ENCODE data around the gene AFTPH. TPM values are rescaled to one million over a fixed set of nuclear protein-coding genes. Genes with fewer than 3 reads are reported as not detected.

AFTPH gene
- total RNA-seq, 1 experiment from 2014 or later, result 40.5 TPM

GRCh38 chr2:64638502-64639120, 114.5 kb downstream of the AFTPH start:
- H3K36me3 ChIP-seq (ENCODE audit: low read depth), result peaks cover 13% of the 10 kb centered on the region; the same call in 1 of the 2 replicates
- ChIA-PET CTCF (no interaction called here), POLR2A (ENCODE audit: unreplicated experiment) (interaction anchor here (0.7 kb wide), 1 partner anchor 283 kb away, joined by 5 read pairs; no protein-coding TSS in a partner anchor)
- H4K20me1 ChIP-seq (ENCODE audit: insufficient read depth), result peaks cover 14% of the 10 kb centered on the region; the same call in 1 of the 2 replicates
- intact Hi-C loops (cut with micrococcal nuclease; ENCODE audit: unreplicated experiment), result no loop called here
- H3K4me3 ChIP-seq, result no peak overlapping the region
- no TSS peak for BruUV-seq (replicated peaks)
- H3K27ac ChIP-seq, result 0 out of 2 replicates have a peak overlapping the region, but pooled peaks have one; percentile 9
- H3K9me3 ChIP-seq (ENCODE audit: insufficient read depth, low read depth), result no peaks in the 10 kb centered on the region
- H3K79me2 ChIP-seq (ENCODE audit: low read depth), result peaks cover 94% of the 10 kb centered on the region
- no peak for DNase-seq
- no peak overlapping the region for H2AFZ ChIP-seq
- TF ChIP-seq, protein P1, sequence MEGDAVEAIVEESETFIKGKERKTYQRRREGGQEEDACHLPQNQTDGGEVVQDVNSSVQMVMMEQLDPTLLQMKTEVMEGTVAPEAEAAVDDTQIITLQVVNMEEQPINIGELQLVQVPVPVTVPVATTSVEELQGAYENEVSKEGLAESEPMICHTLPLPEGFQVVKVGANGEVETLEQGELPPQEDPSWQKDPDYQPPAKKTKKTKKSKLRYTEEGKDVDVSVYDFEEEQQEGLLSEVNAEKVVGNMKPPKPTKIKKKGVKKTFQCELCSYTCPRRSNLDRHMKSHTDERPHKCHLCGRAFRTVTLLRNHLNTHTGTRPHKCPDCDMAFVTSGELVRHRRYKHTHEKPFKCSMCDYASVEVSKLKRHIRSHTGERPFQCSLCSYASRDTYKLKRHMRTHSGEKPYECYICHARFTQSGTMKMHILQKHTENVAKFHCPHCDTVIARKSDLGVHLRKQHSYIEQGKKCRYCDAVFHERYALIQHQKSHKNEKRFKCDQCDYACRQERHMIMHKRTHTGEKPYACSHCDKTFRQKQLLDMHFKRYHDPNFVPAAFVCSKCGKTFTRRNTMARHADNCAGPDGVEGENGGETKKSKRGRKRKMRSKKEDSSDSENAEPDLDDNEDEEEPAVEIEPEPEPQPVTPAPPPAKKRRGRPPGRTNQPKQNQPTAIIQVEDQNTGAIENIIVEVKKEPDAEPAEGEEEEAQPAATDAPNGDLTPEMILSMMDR (conservative IDR thresholded peaks at IDR 0.05), result no peak
- TF ChIP-seq EZH2 (IDR thresholded peaks at IDR 0.05; ENCODE audit: low read depth), result no peak
- peaks cover 15% of the 10 kb centered on the region for H3F3A ChIP-seq (ENCODE audit: insufficient read depth, low read depth)
- H3K27me3 ChIP-seq (ENCODE audit: insufficient read depth, low read depth), result no peaks in the 10 kb centered on the region
- peaks cover 39% of the 10 kb centered on the region for H3K4me1 ChIP-seq (replicated peaks; ENCODE audit: insufficient read depth)
- no peak overlapping the region for H3K4me2 ChIP-seq
- no peaks in the 10 kb centered on the region for H3K9me2 ChIP-seq (ENCODE audit: insufficient read depth)

- intact Hi-C loops (cut with micrococcal nuclease; ENCODE audit: unreplicated experiment), result no loop called here
- Histone ChIP-seq H3K27me3 (ENCODE audit: insufficient read depth, low read depth) (no peaks in the 10 kb centered on the region), H3K4me3 (no peak overlapping the region), H3K4me1 (replicated peaks; ENCODE audit: insufficient read depth) (peaks cover 46% of the 10 kb centered on the region), H3K4me2 (no peak overlapping the region), H3K27ac (peak overlapping the region; percentile 9; the same call in 1 of the 2 replicates), H3K9me3 (ENCODE audit: insufficient read depth, low read depth) (no peaks in the 10 kb centered on the region), H3K36me3 (ENCODE audit: low read depth) (peaks cover 10% of the 10 kb centered on the region; the same call in 1 of the 2 replicates), H3F3A (ENCODE audit: insufficient read depth, low read depth) (peaks cover 26% of the 10 kb centered on the region; the same call in 1 of the 2 replicates), H4K20me1 (ENCODE audit: insufficient read depth) (peaks cover 10% of the 10 kb centered on the region; the same call in 1 of the 2 replicates), H3K9me2 (ENCODE audit: insufficient read depth) (no peaks in the 10 kb centered on the region), H3K79me2 (ENCODE audit: low read depth) (peaks cover 96% of the 10 kb centered on the region), H2AFZ (no peak overlapping the region)
- ChIA-PET CTCF (no interaction called here), POLR2A (ENCODE audit: unreplicated experiment) (no interaction called here)
- DNase-seq, result no peak
- no TSS peak for BruUV-seq (replicated peaks)
- TF ChIP-seq EZH2 (IDR thresholded peaks at IDR 0.05; ENCODE audit: low read depth), result no peak
- TF ChIP-seq, protein P1 (conservative IDR thresholded peaks at IDR 0.05), result no peak
Measured at GRCh38 chr2:64639691-64640090, 115.6 kb downstream of the AFTPH start.

- no peak for DNase-seq
- no TSS peak for BruUV-seq (replicated peaks)
- H3K79me2 ChIP-seq (ENCODE audit: low read depth), result peaks cover 100% of the 10 kb centered on the region
- intact Hi-C loops (cut with micrococcal nuclease; ENCODE audit: unreplicated experiment), result no loop called here
- no peaks in the 10 kb centered on the region for H3K9me2 ChIP-seq (ENCODE audit: insufficient read depth)
- TF ChIP-seq, protein P1 (conservative IDR thresholded peaks at IDR 0.05), result no peak
- TF ChIP-seq EZH2 (IDR thresholded peaks at IDR 0.05; ENCODE audit: low read depth), result no peak
- peaks cover 10% of the 10 kb centered on the region; the same call in 1 of the 2 replicates for H4K20me1 ChIP-seq (ENCODE audit: insufficient read depth)
- H3K27me3 ChIP-seq (ENCODE audit: insufficient read depth, low read depth), result no peaks in the 10 kb centered on the region
- ChIA-PET POLR2A (ENCODE audit: unreplicated experiment) (interaction anchor here (0.6 kb wide), 1 partner anchor 9 kb away, joined by 5 read pairs; no protein-coding TSS in a partner anchor), CTCF (interaction anchor here (0.7 kb wide), 1 partner anchor 312 kb away, joined by 3 read pairs; no protein-coding TSS in a partner anchor)
- H2AFZ ChIP-seq, result no peak overlapping the region
- no peaks in the 10 kb centered on the region for H3K9me3 ChIP-seq (ENCODE audit: insufficient read depth, low read depth)
- H3K4me2 ChIP-seq, result no peak overlapping the region
- peaks cover 33% of the 10 kb centered on the region; the same call in 1 of the 2 replicates for H3F3A ChIP-seq (ENCODE audit: insufficient read depth, low read depth)
- peaks cover 10% of the 10 kb centered on the region; the same call in 1 of the 2 replicates for H3K36me3 ChIP-seq (ENCODE audit: low read depth)
- H3K4me3 ChIP-seq, result no peak overlapping the region
- peak overlapping the region; percentile 9; the same call in 1 of the 2 replicates for H3K27ac ChIP-seq
- peaks cover 48% of the 10 kb centered on the region for H3K4me1 ChIP-seq (replicated peaks; ENCODE audit: insufficient read depth)
Measured at GRCh38 chr2:64640153-64641044, 116.3 kb downstream of the AFTPH start.
